Gastroesophageal sphincter (tissue), 4 donors: ENCODE measurements around the gene DAAM1. TPM values are rescaled to one million over a fixed set of nuclear protein-coding genes. Genes with fewer than 3 reads are reported as not detected.

ENCODE experiments used
- ATAC-seq: fragments of 150-250 bp; one replicate; pipeline ENCODE4 v1.9.1; 2016; ENCODE audit warnings: mild to moderate bottlenecking, moderate library complexity
- H3K27ac ChIP-seq, 4 donors: fragments of 200-600 bp; sonication (generic) in 3 of 4; 1 replicate in 3 of 4; 2 replicates in 1 of 4; pipeline ENCODE4 v1.5.1; 2016 to 2019
- H3K27me3 ChIP-seq: fragments of 200-600 bp; sonication (generic); one replicate; pipeline ENCODE4 v1.5.1; 2019
- H3K36me3 ChIP-seq, 2 donors: fragments of 200-600 bp; sonication (generic); one replicate each; pipeline ENCODE4 v1.5.1; 2019; ENCODE audit warnings: control low read depth in 1 of 2
- H3K4me1 ChIP-seq, 3 donors: fragments of 200-600 bp; sonication (generic); 1 replicate in 2 of 3; 2 replicates in 1 of 3; pipeline ENCODE4 v1.5.1; 2016 to 2019; ENCODE audit warnings: control low read depth in 2 of 3
- H3K4me3 ChIP-seq, 2 donors: fragments of 200-600 bp; sonication (generic); one replicate each; pipeline ENCODE4 v1.5.1; 2019; ENCODE audit warnings: mild to moderate bottlenecking in 1 of 2, moderate library complexity in 1 of 2
- H3K9me3 ChIP-seq, 3 donors: fragments of 200-600 bp; sonication (generic); one replicate each; pipeline ENCODE4 v1.5.1; 2017 to 2019; ENCODE audit warnings: control low read depth in 2 of 3
- CTCF ChIP-seq, 4 experiments: fragments of 200-600 bp in 2 of 4; fragments of 450-650 bp in 2 of 4; sonication (generic) in 1 of 4; IDR thresholded peaks; one replicate each; pipeline ENCODE4 v1.5.1; 2017 to 2019; ENCODE audit warnings: antibody characterized with exemption in 4 of 4, mild to moderate bottlenecking in 2 of 4, moderate library complexity in 2 of 4
- EP300 ChIP-seq: sonication (generic); formaldehyde crosslinking; IDR thresholded peaks from one replicate; pipeline ENCODE4 v1.6.1; 2017; ENCODE audit warnings: antibody characterized with exemption, mild to moderate bottlenecking
- POLR2A ChIP-seq, 2 donors: fragments of 450-650 bp; IDR thresholded peaks; one replicate each; pipeline ENCODE4 v1.6.1; 2017; ENCODE audit warnings: antibody characterized with exemption in 2 of 2, mild to moderate bottlenecking in 2 of 2, moderate library complexity in 1 of 2
- POLR2AphosphoS5 ChIP-seq: sonication (generic); formaldehyde crosslinking; IDR thresholded peaks from one replicate; pipeline ENCODE4 v1.6.1; 2017; ENCODE audit warnings: antibody characterized with exemption
- WGBS, 2 donors: methylation state at CpG; one replicate each; pipeline ENCODE4 v1.1.5; 2018; ENCODE audit warnings: low coverage in 1 of 2; 5-methylcytosine and 5-hydroxymethylcytosine counted together
- total RNA-seq, 4 donors: library from RNA; depleted of rRNA; stranded (reverse); fragments of >200 nt; gene quantifications; one replicate each; pipeline ENCODE4 v1.1.0, GENCODE V29; 2016

Gene DAAM1
- total RNA-seq, 4 donors from 2014 or later, result 64.0 to 124 (median 87.3) TPM

GRCh38 chr14:59377491-59377890 lies 189.0 kb downstream of the DAAM1 start:
- ATAC-seq, result peak; percentile 30
- Histone ChIP-seq H3K27ac (peak overlapping the region; percentile 74 to 85 (median 81)), H3K36me3 (no peaks in the 10 kb centered on the region), H3K9me3 (no peaks in the 10 kb centered on the region), H3K4me1 (peaks cover 0 to 66% (median 8%) of the 10 kb centered on the region in 3 donors), H3K27me3 (no peaks in the 10 kb centered on the region), H3K4me3 (no peak overlapping the region)
- WGBS, 2 donors, result 60% methylated on average over 1 of the region's 3 CpGs; no CpG with 5 or more reads in 1 of the 2 donors
- no peak for TF ChIP-seq EP300
- no peak for TF ChIP-seq CTCF (IDR thresholded peaks at IDR 0.05)
- TF ChIP-seq POLR2A (IDR thresholded peaks at IDR 0.05), result no peak
- no peak for TF ChIP-seq POLR2AphosphoS5

GRCh38 chr14:59377991-59378601 lies 189.6 kb downstream of the DAAM1 start:
- H3K27ac ChIP-seq, result peak overlapping the region; percentile 74 to 85 (median 81)
- H3K27me3 ChIP-seq, result no peaks in the 10 kb centered on the region
- H3K36me3 ChIP-seq, result no peaks in the 10 kb centered on the region
- WGBS, 2 donors, result 5 to 40% methylated on average over 2 to 9 of the region's 9 CpGs
- peak; percentile 96 for TF ChIP-seq POLR2AphosphoS5
- TF ChIP-seq EP300, result no peak
- ATAC-seq, result peak; percentile 58
- H3K4me3 ChIP-seq, result no peak overlapping the region
- no peaks in the 10 kb centered on the region for H3K9me3 ChIP-seq
- H3K4me1 ChIP-seq, result peaks cover 0 to 60% (median 8%) of the 10 kb centered on the region in 3 donors

- no peak for TF ChIP-seq POLR2A (IDR thresholded peaks at IDR 0.05)
- TF ChIP-seq POLR2AphosphoS5, result no peak
- no peak for TF ChIP-seq CTCF (IDR thresholded peaks at IDR 0.05)
- TF ChIP-seq EP300, result no peak
- Histone ChIP-seq H3K9me3 (peaks cover 0 to 6% (median 0%) of the 10 kb centered on the region in 3 donors), H3K27me3 (no peaks in the 10 kb centered on the region), H3K36me3 (no peaks in the 10 kb centered on the region), H3K4me3 (no peak overlapping the region), H3K4me1 (no peaks in the 10 kb centered on the region), H3K27ac (no peak overlapping the region)
- 86 to 100% methylated on average over 1 of the region's 1 CpG for WGBS, 2 donors
- ATAC-seq, result no peak
Observed at GRCh38 chr14:59389936-59390335, 201.5 kb downstream of the DAAM1 start.

- TF ChIP-seq POLR2AphosphoS5, result no peak
- no peak for TF ChIP-seq EP300
- TF ChIP-seq POLR2A (IDR thresholded peaks at IDR 0.05), result no peak
- no peak for TF ChIP-seq CTCF (IDR thresholded peaks at IDR 0.05)
- H3K27ac ChIP-seq, result no peak overlapping the region
- 100% methylated on average over 1 of the region's 2 CpGs for WGBS, 2 donors
- H3K9me3 ChIP-seq, result peaks cover 0 to 6% (median 0%) of the 10 kb centered on the region in 3 donors
- ATAC-seq, result no peak
- no peak overlapping the region for H3K4me3 ChIP-seq
- H3K36me3 ChIP-seq, result no peaks in the 10 kb centered on the region
- H3K27me3 ChIP-seq, result no peaks in the 10 kb centered on the region
- no peaks in the 10 kb centered on the region for H3K4me1 ChIP-seq
Observed at GRCh38 chr14:59391388-59391787, 202.9 kb downstream of the DAAM1 start.

- no peak overlapping the region for H3K4me3 ChIP-seq
- no peak for ATAC-seq
- WGBS, 2 donors, result 78 to 88% methylated on average over 3 to 4 of the region's 4 CpGs
Observed at GRCh38 chr14:59394268-59394667, 205.8 kb downstream of the DAAM1 start.

More at GRCh38 chr14:59394268-59394667, 205.8 kb downstream of the DAAM1 start:
- Histone ChIP-seq H3K4me1 (no peaks in the 10 kb centered on the region), H3K27ac (no peak overlapping the region), H3K36me3 (no peaks in the 10 kb centered on the region), H3K9me3 (no peaks in the 10 kb centered on the region), H3K27me3 (no peaks in the 10 kb centered on the region)
- TF ChIP-seq CTCF (IDR thresholded peaks at IDR 0.05), result no peak
- no peak for TF ChIP-seq POLR2A (IDR thresholded peaks at IDR 0.05)
- no peak for TF ChIP-seq POLR2AphosphoS5
- TF ChIP-seq EP300, result no peak
